H9 (cell line): ENCODE results near the gene AP3S2. TPM values are rescaled to one million over a fixed set of nuclear protein-coding genes. Genes with fewer than 3 reads are reported as not detected.
A peak's percentile ranks its signal among the peaks of the same experiment; 100 is the strongest.

Experiments
- DNase-seq: peaks from one replicate; pipeline ENCODE4 v3.0.0-alpha.2; 2017
- H2AFZ ChIP-seq: one replicate; pipeline ENCODE4 v1.6.1; 2013; ENCODE audit warnings: mild to moderate bottlenecking, low read length, control low read depth, moderate library complexity
- H2AK5ac ChIP-seq: 2 replicates; pipeline ENCODE4 v1.6.1; 2013; ENCODE audit warnings: low read length, control low read depth, mixed read lengths; ENCODE audit not compliant: insufficient read length
- H2BK120ac ChIP-seq: one replicate; pipeline ENCODE4 v1.6.1; 2013; ENCODE audit warnings: low read depth, mild to moderate bottlenecking, low read length, control low read depth, inconsistent platforms; ENCODE audit not compliant: poor library complexity, severe bottlenecking
- H2BK12ac ChIP-seq: 2 replicates; pipeline ENCODE4 v1.6.1; 2013; ENCODE audit warnings: low read length, control low read depth, mixed read lengths, low read depth; ENCODE audit not compliant: insufficient read length
- H2BK15ac ChIP-seq: 2 replicates; pipeline ENCODE4 v1.6.1; 2013; ENCODE audit warnings: low read depth, low read length, control low read depth
- H2BK20ac ChIP-seq: one replicate; pipeline ENCODE4 v1.6.1; 2013; ENCODE audit warnings: low read depth, mild to moderate bottlenecking, low read length, control low read depth, inconsistent platforms; ENCODE audit not compliant: poor library complexity, severe bottlenecking
- H2BK5ac ChIP-seq: 2 replicates; pipeline ENCODE4 v1.6.1; 2013; ENCODE audit warnings: low read length, control low read depth, mixed read lengths; ENCODE audit not compliant: insufficient read length
- H3K14ac ChIP-seq: 2 replicates; pipeline ENCODE4 v1.6.1; 2013; ENCODE audit warnings: low read length, control low read depth; ENCODE audit not compliant: insufficient read depth
- H3K18ac ChIP-seq: 2 replicates; pipeline ENCODE4 v1.6.1; 2013; ENCODE audit warnings: low read depth, mild to moderate bottlenecking, mixed read lengths, low read length, control low read depth; ENCODE audit not compliant: insufficient read length
- H3K23ac ChIP-seq: 2 replicates; pipeline ENCODE4 v1.6.1; 2013; ENCODE audit warnings: low read length, control low read depth, mixed read lengths, low read depth; ENCODE audit not compliant: insufficient read length
- H3K23me2 ChIP-seq: 2 replicates; pipeline ENCODE4 v1.6.1; 2013; ENCODE audit warnings: low read depth, mild to moderate bottlenecking, mixed read lengths, low read length, control low read depth; ENCODE audit not compliant: insufficient read length, poor library complexity, severe bottlenecking
- H3K27ac ChIP-seq: 2 replicates; pipeline ENCODE4 v1.5.1; 2013; ENCODE audit warnings: low read length, control low read depth, mixed read lengths, low read depth; ENCODE audit not compliant: insufficient read length
- H3K27me3 ChIP-seq: 2 replicates; pipeline ENCODE4 v1.6.1; 2013; ENCODE audit warnings: low read length, control low read depth, inconsistent platforms; ENCODE audit not compliant: insufficient read depth
- H3K4ac ChIP-seq: 2 replicates; pipeline ENCODE4 v1.6.1; 2013; ENCODE audit warnings: low read depth, mild to moderate bottlenecking, control low read depth, inconsistent platforms, low read length, moderate library complexity
- H3K4me1 ChIP-seq: 2 replicates; pipeline ENCODE4 v1.6.1; 2013; ENCODE audit warnings: low read length, control low read depth, inconsistent platforms; ENCODE audit not compliant: insufficient read depth
- H3K4me2 ChIP-seq: 2 replicates; pipeline ENCODE4 v1.6.1; 2013; ENCODE audit warnings: low read length, control low read depth, mixed read lengths; ENCODE audit not compliant: insufficient read length, insufficient read depth
- H3K56ac ChIP-seq: 2 replicates; pipeline ENCODE4 v1.6.1; 2013; ENCODE audit warnings: low read depth, mild to moderate bottlenecking, mixed read lengths, low read length, control low read depth; ENCODE audit not compliant: insufficient read length
- H3K79me1 ChIP-seq: 2 replicates; pipeline ENCODE4 v1.6.1; 2013; ENCODE audit warnings: low read depth, mild to moderate bottlenecking, moderate library complexity, low read length, control low read depth, inconsistent platforms; ENCODE audit not compliant: insufficient read depth, poor library complexity, severe bottlenecking
- H3K79me2 ChIP-seq: 2 replicates; pipeline ENCODE4 v1.6.1; 2013; ENCODE audit warnings: low read length, control low read depth, inconsistent platforms; ENCODE audit not compliant: insufficient read depth
- H3K9ac ChIP-seq: 2 replicates; pipeline ENCODE4 v1.6.1; 2013; ENCODE audit warnings: low read length, control low read depth, mixed read lengths; ENCODE audit not compliant: insufficient read length; ENCODE audit errors: extremely low read depth
- H3K9me3 ChIP-seq: one replicate; pipeline ENCODE4 v1.6.1; 2013; ENCODE audit warnings: low read depth, low read length, inconsistent platforms; ENCODE audit not compliant: control insufficient read depth
- H3T11ph ChIP-seq: one replicate; pipeline ENCODE4 v1.6.1; 2013; ENCODE audit warnings: mild to moderate bottlenecking, low read length, control low read depth, inconsistent platforms
- H4K20me1 ChIP-seq: one replicate; pipeline ENCODE4 v1.6.1; 2013; ENCODE audit not compliant: control insufficient read depth, insufficient read length, insufficient read depth
- H4K5ac ChIP-seq: 2 replicates; pipeline ENCODE4 v1.6.1; 2013; ENCODE audit warnings: low read depth, mild to moderate bottlenecking, mixed read lengths, low read length, control low read depth; ENCODE audit not compliant: insufficient read length
- H4K8ac ChIP-seq: replicated peaks from 2 replicates; pipeline ENCODE4 v1.6.1; 2013; ENCODE audit warnings: low read length, control low read depth, mixed read lengths, low read depth; ENCODE audit not compliant: insufficient read length
- H4K91ac ChIP-seq: 2 replicates; pipeline ENCODE4 v1.6.1; 2013; ENCODE audit warnings: low read depth, mild to moderate bottlenecking, moderate library complexity, mixed read lengths, low read length, control low read depth; ENCODE audit not compliant: insufficient read length
- H3K27ac Mint-ChIP-seq, 3 experiments: 2 replicates in 2 of 3; 3 replicates in 1 of 3; pipeline ENCODE4 v1.8.0; 2020 to 2021; ENCODE audit warnings: mixed read lengths in 3 of 3, mild to moderate bottlenecking in 1 of 3, moderate library complexity in 1 of 3
- H3K27me3 Mint-ChIP-seq: 2 replicates; pipeline ENCODE4 v1.8.0; 2021; ENCODE audit warnings: low read depth, mild to moderate bottlenecking, moderate library complexity, mixed read lengths
- H3K36me3 Mint-ChIP-seq, 3 experiments: 2 replicates in 2 of 3; 3 replicates in 1 of 3; pipeline ENCODE4 v1.8.0; 2020 to 2021; ENCODE audit warnings: low read depth in 3 of 3, mixed read lengths in 3 of 3; ENCODE audit not compliant: insufficient read depth in 1 of 3
- H3K4me1 Mint-ChIP-seq, 2 experiments: 2 replicates each; pipeline ENCODE4 v1.8.0; 2020; ENCODE audit warnings: mixed read lengths in 2 of 2
- H3K4me3 Mint-ChIP-seq, 2 experiments: 2 replicates in 1 of 2; 3 replicates in 1 of 2; pipeline ENCODE4 v1.8.0; 2020 to 2021; ENCODE audit warnings: mild to moderate bottlenecking in 2 of 2, mixed read lengths in 2 of 2, moderate library complexity in 1 of 2
- H3K9me3 Mint-ChIP-seq, 2 experiments: 2 replicates in 1 of 2; 3 replicates in 1 of 2; pipeline ENCODE4 v1.8.0; 2020; ENCODE audit warnings: mild to moderate bottlenecking in 2 of 2, mixed read lengths in 2 of 2, moderate library complexity in 1 of 2
- WGBS: extraction: QIAGEN DNeasy Blood & Tissue Kit; methylation state at CpG from one replicate; pipeline ENCODE4 v1.1.7; 2013; ENCODE audit warnings: missing lambda C conversion rate, low lambda C conversion rate, mixed read lengths; ENCODE audit not compliant: insufficient read length; ENCODE audit errors: extremely low coverage; 5-methylcytosine and 5-hydroxymethylcytosine counted together
- total RNA-seq: library from RNA; stranded (reverse); gene quantifications from 2 replicates; pipeline ENCODE4 v1.2.1, GENCODE V29; 2021
- TF ChIP-seq, protein P1 (sequence below): fragments of 200-600 bp; sonication (generic); conservative IDR thresholded peaks from 3 replicates; pipeline ENCODE4 v1.8.0; 2021; ENCODE audit warnings: antibody characterized with exemption, mild to moderate bottlenecking

AP3S2 gene
- total RNA-seq, 1 experiment from 2014 or later: 33.9 TPM

DNA sequence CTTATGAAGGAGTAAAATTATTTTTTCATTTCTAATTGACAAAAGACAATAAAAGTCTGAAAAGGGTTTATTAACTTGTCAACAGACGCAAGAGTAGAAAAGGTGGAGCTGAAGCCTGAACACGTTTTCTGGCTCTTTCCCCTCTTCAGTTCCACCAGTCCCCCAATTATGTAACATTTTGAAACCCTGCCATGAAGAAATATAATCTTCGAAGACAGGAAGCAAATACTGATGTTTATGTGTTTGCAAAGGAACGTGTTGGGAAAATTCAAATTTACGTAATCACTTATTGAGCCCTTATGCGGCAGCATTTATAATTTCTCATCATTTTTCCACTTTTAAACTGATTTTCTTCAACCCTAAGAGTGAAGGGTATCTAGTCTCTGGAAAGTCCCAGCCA, 767 bp downstream of the AP3S2 start:
- H3K27me3 Mint-ChIP-seq: no peaks in the 10 kb centered on the region
- Histone ChIP-seq H2BK120ac (no peak overlapping the region), H4K5ac (no peak overlapping the region), H3K9me3 (no peaks in the 10 kb centered on the region), H3K79me1 (peaks cover 6% of the 10 kb centered on the region), H3K56ac (no peak overlapping the region), H3K4me1 (no peaks in the 10 kb centered on the region), H4K20me1 (no peaks in the 10 kb centered on the region), H3K9ac (peak overlapping the region; percentile 97), H2AK5ac (no peak overlapping the region), H3K14ac (no peak overlapping the region), H3K27ac (no peak overlapping the region), H3K27me3 (no peaks in the 10 kb centered on the region), H3K79me2 (no peaks in the 10 kb centered on the region; the same call in 1 of the 2 replicates), H2BK15ac (no peak overlapping the region), H3K4me2 (peak overlapping the region; percentile 98), H4K8ac (no peak overlapping the region), H3K4ac (no peak overlapping the region), H3K23ac (no peak overlapping the region), H2BK12ac (no peak overlapping the region), H2AFZ (no peak overlapping the region), H2BK5ac (no peak overlapping the region), H2BK20ac (no peak overlapping the region), H4K91ac (no peak overlapping the region), H3K18ac (no peak overlapping the region), H3T11ph (no peak overlapping the region), H3K23me2 (peaks cover 13% of the 10 kb centered on the region)
- peaks cover 3 to 5% of the 10 kb centered on the region in 2 experiments; a peak in 1 of 4 replicates for H3K4me1 Mint-ChIP-seq
- peaks cover under 1 to 13% (median 10%) of the 10 kb centered on the region in 3 experiments; a peak in 5 of 7 replicates for H3K36me3 Mint-ChIP-seq
- no peak for DNase-seq
- no peaks in the 10 kb centered on the region for H3K9me3 Mint-ChIP-seq
- no CpG with 5 or more reads among the region's 6 CpGs for WGBS
- TF ChIP-seq, protein P1, sequence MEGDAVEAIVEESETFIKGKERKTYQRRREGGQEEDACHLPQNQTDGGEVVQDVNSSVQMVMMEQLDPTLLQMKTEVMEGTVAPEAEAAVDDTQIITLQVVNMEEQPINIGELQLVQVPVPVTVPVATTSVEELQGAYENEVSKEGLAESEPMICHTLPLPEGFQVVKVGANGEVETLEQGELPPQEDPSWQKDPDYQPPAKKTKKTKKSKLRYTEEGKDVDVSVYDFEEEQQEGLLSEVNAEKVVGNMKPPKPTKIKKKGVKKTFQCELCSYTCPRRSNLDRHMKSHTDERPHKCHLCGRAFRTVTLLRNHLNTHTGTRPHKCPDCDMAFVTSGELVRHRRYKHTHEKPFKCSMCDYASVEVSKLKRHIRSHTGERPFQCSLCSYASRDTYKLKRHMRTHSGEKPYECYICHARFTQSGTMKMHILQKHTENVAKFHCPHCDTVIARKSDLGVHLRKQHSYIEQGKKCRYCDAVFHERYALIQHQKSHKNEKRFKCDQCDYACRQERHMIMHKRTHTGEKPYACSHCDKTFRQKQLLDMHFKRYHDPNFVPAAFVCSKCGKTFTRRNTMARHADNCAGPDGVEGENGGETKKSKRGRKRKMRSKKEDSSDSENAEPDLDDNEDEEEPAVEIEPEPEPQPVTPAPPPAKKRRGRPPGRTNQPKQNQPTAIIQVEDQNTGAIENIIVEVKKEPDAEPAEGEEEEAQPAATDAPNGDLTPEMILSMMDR: no peak
- peak overlapping the region in 1 of 3 experiments; percentile 98; a peak in 1 of 7 replicates for H3K27ac Mint-ChIP-seq
- peak overlapping the region; percentile 95 for H3K4me3 Mint-ChIP-seq
